Stimulated activated CD8-positive, alpha-beta memory T cell treated with anti-CD3 and anti-CD28 coated beads, Interleukin-7, amount 100 ng/mL, for 1 hour (primary cell): ENCODE measurements around the gene DNMT3L.
"Not testable (repeated sequence)": the region's sequence is repeated elsewhere in the genome, so short reads cannot be mapped to it uniquely, and the experiment has no call there.

Experiments
- DNase-seq, 2 donors: peaks; one replicate each; pipeline ENCODE4 v3.0.0-alpha.2; 2020; ENCODE audit warnings: low read depth in 2 of 2

Gene DNMT3L

DNA sequence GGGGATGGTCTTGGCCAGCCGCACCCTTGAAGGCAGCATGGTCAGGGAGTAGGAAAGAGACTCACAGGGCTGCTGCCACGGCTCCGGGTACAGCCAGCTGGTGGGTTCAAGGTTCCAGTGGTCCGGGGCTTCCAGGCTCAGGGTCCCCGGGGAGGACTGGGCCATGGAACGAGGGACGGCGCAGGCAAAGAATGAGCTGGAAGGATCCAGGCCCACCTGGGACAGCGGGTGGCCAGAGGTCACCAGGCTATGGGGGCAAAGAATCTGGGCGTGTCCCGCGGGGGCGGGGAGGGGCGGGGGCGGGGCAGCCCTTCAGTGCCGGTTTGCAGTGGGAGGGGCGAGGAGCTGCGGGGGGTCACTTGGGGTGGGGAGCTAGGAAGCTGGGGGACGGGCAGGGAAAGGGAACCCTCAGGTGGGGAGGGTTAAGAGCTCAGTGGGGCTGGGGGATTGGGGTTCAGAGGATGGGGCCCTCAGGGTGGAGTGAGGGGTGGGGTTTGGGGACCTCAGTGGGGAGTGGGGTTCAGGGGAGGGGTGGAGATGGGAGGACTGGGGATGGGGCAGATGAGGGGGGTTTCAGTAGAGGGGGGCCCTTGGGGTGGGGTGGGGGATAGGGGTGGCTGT lies at the start of gene DNMT3L:
Gene DNMT3L, minus strand, starts transcription at position 223 of the 621 bp plus-strand sequence. CDS start 638 bp downstream, outside the sequence.
- no peak for DNase-seq

DNA sequence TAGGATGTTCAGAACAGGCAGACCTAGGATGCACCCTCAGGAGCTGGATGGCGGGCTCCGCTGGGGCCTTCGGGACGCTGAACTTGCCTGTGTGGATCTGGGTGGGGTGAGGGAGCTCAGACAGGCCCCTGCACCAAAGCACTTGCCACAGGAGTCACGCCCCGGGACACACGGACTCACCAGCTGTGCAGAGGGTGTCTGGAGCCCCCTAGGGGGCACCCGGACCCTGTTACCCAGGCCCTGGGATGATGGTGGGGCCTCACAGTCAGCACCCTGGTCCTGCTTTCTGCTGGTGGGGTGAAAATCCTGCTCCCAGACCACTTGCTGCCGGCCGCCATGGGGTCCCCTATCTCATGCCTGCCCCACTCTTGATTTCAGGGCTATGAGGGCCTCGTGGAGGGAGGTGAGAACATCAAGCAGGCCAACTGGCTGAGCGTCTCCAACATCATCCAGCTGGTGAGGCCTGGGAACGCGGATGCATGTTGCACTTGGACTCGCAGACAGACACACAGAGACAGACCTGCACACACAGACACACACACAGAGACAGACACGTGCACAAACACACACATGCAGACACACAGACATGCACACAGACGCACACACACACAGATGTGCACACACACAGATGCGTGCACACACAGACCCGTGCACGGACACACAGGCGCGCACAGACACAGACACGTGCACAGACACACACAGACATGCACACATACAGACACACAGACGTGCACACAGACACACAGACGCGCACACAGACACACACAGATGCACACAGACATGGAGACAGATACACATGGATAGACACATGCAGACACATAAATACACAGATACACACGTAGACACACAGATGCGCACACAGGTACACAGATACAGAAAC lies 49.2 kb upstream of the DNMT3L start:
- DNase-seq: no peak

DNA sequence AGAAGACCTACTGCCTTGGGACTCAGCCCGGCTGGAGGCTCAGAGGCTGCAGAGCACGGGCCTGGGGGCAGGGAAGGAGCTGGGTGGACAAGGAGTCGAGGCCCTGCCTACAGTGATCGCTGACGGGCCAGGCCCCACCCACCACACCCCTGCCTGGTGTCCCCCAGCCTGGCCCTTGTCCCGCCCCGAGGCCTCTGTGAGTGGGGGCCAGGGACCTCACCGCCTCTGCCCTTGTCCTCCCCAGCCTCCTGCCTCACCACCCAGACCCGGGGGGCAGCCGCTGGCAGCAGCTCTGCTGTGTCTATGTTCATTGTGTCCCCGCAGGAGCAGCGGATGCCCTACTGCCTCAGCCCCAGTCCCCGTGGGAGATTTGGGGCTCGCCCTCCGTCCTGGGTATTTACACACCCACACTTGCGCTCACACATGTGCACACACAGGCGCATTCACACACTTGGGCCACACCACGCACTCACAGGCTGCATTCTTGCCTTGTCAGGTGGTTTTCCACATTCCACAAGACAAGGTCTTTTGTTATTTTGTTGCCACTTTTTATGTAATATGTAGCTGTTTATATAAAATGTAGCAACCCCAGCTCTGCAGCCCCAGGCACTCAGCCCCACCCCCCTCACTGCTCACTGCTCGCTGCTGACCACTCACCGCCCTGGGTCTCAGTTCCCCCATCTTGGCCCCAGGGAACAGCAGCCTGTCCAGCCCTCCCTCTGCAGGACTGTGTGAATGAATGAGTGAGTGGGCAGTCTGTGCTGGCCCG lies 45.4 kb upstream of the DNMT3L start:
- DNase-seq: no peak

DNA sequence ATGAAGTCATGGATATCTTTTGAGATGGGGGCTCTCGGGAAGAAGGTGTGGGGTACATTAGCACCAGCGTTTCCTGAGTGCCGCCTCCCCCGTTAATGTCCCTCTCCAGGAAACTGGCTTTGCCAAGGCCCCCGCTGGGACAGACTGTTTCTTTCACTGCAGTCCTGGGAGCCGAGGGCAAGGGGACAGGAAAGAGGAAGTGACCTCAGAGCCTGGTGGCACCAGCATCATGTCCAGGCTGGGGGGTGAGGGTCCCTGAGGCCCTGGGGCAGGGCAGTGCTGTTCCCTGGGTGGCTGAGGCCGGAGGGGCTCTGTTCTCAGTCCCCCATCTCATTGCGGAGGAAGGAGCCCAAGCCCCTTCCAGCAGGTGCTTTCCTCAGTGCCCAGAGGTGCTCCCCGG lies 44.0 kb upstream of the DNMT3L start:
- DNase-seq: no peak

DNA sequence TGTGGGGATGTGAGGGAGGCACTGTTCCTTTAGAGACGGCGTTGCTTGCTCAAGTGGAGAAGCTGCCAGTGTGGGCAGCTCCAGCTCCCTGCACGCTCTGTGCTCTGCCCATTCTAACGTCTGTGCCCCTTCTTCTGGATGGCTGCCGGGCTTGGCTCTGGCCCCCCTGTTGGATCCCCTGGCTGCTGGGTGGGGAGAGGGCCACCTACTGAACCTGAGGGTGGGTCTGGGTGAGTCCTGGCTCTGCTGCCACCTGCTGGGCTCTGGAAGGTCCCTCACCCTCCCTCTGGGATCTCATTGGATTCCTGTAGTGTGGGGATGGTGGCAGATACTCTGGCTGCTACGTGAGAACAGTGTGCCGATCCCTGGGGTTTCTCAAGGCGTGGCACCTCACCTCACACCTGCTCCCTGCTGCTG lies 43.2 kb upstream of the DNMT3L start:
- DNase-seq: no peak

DNA sequence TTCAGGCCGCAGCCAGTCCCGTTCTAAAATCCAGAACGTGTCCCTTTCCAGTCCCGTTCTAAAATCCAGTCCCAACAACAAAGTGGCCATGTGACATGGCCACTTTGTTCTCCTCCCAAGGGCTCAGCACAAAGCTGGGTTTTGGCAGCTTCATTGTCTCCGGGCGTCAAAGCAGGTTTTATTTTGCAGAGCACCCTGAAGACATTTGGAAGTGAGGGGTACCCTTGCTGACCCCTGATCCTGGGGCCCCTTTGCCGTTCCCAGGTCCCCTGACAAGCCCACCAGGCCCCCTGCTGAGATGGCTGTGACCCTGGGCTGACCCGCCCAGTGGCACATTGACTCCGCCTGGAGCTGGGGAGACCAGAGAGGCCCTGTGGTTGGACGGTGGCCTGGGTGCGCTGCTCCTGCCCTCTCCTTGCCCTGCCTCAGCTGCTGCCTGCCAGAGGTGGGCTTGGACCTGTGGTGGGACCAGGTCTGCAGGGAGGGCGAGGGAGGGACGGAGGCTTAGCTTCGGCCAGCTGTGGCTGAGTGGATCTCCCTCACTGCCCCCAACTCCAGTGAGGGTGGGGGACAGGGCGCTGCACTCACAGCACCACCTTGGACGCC lies 42.4 kb upstream of the DNMT3L start:
- DNase-seq: no peak

DNA sequence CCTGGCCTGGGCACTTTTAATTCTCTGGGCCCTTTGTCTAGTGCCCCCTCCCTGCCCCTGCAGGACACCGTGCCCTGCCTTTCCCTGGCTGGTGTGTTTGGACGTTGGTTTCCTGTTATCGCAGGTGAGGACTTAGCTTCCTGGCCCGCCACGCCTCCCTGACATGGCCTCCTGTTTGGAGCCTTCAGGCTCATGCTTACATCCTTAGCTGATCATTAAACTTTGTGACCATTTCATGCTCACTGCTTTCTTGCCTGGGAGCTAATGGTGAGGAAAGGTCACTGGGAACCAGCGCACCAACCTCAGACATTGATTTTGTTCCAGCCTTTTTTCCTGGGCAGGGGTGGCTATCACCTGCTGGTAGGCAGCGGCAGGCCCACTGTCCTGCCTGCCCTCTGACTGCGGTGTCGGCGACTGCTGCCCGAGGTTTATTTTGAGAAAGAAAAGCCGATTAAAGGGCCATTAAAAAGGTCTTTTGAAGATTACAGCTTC lies 41.8 kb upstream of the DNMT3L start:
- DNase-seq: no peak

DNA sequence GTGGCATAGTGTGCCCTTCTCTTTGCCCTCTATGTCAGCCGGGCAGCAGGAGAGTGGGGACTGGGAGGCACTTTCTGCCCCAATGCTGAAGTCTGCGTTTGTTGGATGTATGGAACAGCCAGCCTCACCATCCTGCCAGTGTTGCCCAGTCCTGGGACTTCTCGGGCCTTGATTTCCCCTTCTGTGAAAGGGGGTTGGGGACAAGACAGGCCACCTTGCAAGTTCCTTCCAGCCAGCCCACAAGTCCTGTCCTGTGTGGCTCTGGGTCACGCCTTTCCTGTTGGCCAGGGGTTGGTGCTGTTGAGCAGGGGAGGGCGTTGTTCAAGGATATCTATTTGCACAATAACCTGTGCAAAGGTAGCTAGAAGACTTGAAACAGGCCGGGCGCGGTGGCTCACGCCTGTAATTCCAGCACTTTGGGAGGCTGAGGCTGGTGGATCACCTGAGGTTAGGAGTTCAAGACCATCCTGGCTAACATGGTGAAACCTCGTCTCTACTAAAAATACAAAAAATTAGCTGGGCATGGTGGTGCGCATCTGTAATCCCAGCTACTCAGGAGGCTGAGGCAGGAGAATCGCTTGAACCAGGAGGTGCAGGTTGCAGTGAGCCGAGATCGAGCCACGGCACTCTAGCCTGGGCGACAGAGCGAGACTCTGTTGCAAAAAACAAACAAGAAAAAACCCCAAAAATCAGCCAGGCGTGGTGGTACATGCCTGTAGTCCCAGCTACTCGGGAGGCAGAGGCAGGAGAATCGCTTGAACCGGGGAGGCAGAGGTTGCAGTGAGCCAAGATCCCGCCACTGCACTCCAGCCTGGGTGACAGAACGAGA lies 41.1 kb upstream of the DNMT3L start:
- not testable (repeated sequence) for DNase-seq

DNA sequence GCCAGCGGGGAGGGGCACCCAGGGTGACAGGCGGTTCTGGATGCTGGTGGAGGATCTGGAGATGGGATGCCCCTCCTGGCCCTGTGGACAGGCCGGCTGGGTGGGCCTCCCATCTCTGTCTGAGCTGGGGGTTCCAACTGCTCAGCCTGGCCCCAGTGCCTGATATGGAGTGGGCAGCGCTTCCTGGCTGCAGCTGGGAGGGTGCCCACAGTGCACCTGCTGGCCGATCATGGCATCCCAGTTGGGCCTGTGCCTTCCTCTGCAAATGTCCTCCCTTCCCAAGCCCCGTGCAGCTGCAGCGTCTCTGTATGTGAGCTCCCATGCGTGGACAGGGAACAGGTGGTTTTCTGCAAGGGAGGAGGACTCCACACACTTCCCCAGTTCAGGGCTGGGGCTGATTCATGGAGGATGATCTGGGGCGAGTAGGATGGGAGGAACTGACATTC lies 40.3 kb upstream of the DNMT3L start:
- DNase-seq: no peak

DNA sequence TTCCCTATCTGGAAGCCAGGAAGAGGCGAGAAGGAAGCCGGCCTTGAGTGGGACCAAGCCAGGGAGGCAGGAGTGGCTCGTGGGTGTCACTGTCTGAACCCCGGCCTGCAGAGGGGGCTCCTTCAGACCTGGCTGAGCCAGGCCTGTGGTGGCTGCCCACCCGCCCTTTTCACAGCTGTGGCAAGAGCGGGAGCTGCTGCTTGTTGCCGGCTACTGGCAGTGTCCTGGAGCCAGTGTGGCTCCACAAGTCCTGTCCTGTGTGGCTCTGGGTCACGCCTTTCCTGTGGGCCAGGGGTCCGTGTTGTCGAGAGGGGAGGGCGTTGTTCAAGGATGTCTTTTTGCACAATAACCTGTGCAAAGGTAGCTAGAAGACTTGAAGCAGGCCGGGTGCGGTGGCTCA lies 39.4 kb upstream of the DNMT3L start:
- no peak for DNase-seq

DNA sequence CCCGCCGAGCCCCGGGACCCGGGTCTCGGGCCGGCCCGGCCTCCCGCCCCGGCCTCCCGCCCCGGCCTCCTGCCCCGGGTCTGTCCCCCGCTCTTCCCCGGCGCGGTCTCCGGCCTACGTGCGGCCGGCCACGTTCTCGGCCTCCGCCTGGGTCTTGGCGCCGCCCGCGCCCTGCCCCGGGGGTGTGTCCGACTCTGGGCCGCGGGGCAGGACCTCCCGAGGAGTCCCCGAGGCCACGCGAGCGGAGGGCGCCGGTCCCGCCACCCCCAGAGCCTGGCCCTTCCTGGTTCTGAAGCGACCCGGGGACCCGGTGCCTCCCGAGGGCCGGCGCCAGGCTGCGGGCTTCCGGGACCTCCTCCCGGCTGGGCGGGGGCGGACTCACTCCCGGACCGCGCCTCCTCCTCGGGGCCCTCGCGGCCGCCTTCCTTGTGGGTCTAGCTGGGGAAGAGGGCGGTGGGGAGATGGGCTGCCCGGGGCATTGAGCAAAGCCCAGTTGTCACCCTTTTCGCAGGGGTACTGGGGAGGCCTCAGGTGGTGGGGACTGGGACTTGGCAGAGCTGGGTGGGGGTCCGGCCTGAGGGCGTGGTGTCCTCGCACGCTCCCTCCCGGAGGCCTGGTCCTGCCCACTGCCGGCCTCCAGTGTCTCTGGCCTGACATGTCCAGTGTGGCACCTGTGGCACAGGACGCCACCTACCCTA lies 38.7 kb upstream of the DNMT3L start:
- DNase-seq: peak; percentile 25 to 38

DNA sequence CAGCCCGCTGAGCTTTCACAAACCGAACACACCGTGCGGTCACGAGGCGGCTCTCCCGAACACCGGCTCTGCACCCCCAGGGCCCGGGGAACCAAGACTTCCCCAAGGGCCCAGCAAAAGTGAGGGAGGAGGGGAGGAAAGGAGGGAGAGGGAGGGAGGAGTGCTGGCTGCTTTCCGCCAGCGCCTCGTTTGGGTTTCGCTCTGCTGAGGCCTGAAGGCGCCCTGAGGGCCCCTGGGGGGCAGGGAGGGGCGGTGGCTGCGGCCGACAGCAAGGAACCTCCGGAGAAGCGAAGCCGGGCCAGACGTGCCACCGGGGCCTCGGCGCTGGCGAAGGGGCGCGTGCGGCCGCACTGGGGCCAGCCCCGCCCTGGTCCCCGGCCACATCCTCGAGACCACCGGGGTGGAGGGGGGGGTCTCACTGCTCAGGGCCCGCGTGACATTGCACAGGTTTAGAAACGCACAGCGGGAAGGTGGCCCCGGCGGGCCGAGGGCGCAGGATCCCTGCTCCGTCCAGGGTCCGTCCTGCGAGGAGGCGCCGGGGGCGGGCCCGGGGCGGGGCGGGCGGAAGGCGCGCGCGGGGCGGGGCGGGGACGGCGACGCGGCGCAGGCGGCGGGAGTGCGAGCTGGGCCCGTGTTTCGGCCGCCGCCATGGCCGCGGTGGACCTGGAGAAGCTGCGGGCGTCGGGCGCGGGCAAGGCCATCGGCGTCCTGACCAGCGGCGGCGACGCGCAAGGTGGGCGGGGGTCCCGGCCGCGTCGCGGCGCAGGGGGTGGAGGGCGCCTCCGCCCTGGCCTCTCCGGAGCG lies 38.0 kb upstream of the DNMT3L start, which contains the start of gene PFKL:
Gene PFKL, plus strand, starts transcription at position 596 of the 804 bp plus-strand sequence. Its CDS starts 53 bp downstream, at position 649.
- peak; percentile 19 to 20 for DNase-seq

DNA sequence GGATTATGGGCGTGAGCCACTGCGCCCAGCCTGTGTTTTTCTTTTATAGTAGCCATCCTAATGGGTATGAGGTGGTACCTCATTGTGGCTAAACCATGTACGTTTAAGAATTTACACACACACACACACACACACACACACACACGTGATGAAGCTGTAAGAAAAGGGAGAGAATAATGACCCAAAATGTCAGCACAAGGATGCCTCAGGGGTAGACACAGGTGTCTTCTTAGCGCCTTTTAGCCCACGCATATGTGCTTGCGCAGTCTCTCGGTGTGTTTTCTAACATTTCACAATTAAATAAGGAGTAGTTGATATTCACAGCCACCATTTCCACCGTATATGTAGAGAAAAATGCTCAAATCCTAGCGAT lies 37.4 kb upstream of the DNMT3L start:
- no peak for DNase-seq

DNA sequence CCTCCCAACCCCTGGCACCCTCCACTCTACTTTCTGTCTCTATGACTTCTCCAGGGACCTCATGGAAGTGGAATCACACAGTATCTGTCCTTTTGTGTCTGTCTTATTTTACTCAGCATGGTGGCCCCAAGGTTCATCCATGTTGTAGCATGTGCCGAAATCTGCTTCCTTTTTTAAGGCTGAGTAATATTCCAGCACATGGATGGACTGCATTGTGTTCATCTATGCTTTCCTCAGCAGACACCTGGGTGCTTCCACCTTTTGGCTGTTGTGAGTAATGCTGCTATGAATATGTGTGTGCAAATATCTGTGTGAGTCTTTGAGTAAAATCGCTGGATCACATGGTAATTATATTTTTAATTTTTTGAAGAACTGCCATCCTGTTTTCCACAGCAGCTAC lies 36.6 kb upstream of the DNMT3L start:
- no peak for DNase-seq

DNA sequence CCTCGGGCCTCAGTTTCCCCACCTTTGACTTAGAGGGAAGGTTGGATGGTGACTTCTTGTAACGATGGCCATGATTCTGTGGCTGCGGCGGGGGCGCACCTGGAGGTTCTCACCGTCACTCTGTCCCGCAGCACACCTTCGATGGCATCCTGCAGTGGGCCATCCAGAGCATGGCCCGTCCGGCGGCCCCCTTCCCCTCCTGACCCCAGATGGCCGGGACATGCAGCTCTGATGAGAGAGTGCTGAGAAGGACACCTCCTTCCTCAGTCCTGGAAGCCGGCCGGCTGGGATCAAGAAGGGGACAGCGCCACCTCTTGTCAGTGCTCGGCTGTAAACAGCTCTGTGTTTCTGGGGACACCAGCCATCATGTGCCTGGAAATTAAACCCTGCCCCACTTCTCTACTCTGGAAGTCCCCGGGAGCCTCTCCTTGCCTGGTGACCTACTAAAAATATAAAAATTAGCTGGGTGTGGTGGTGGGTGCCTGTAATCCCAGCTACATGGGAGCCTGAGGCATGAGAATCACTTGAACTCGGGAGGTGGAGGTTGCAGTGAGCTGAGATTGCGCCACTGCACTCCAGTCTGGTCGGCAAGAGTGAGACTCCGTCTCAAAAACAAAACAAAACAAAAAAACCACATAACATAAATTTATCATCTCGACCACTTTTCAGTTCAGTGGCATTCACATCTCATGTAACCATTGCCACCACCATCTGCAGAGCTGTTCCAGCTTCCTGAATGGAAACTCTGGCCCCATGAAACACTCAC lies 36.0 kb upstream of the DNMT3L start:
- peak; percentile 40 to 56 for DNase-seq

DNA sequence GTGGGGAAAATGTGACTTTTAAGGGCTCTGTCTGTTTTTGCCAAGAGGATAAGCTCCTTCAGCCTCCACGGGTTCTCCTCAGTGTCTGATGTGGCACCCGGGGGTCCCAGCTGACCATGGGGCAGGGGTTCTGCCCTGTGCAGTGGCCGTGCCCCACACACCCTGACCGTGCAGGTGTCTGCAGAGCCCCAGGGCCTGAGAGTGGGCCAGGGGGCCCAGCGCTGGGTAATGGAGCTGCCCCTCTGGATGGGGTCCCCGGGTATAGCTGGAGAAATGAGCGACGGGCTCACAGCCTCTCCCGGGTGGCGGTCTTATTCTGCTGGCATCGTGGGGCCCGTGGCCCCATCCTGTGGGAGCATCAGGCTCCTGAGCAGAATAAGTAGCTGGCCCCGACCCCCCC lies 35.2 kb upstream of the DNMT3L start:
- no peak for DNase-seq

DNA sequence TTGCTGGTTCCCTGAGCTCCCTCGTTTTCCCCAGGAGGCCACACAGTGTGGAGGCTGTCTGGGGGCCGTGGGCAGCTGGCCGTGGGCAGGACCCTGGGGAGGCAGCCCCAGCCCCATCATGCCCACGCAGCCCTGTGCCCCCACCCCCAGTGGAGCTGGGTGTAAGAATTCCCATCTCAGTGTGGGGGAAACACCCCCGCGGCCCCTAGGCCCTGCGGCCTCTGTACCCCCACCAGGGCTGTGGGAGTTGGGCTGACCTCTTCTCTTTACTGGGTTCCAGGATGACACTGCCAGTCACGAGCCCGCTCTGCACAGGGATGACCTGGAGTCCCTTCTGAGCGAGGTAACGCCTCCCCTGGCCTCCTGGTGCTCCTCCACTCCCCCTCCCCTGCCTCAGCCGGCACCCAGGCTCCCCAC lies 34.4 kb upstream of the DNMT3L start:
- DNase-seq: no peak

DNA sequence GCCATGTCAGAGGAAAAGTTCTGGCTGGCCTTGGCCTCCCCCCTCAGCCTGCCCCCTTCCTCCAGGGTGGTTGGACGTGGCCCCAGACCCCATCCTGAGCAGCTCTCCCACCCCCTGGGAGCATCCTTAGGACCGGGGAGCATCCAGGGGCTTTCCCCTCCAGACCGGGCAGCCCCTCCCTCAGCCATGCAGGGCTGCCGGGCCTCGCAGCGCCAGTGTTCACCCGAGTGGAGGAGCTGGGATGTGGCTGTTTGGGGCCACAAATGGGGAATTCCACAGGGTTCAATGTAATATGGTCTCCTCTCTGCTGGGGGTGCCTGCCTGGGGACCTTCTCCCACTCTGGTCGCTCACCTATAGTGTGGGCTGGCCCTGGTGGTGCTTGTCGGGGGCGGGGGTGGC lies 33.9 kb upstream of the DNMT3L start:
- no peak for DNase-seq

DNA sequence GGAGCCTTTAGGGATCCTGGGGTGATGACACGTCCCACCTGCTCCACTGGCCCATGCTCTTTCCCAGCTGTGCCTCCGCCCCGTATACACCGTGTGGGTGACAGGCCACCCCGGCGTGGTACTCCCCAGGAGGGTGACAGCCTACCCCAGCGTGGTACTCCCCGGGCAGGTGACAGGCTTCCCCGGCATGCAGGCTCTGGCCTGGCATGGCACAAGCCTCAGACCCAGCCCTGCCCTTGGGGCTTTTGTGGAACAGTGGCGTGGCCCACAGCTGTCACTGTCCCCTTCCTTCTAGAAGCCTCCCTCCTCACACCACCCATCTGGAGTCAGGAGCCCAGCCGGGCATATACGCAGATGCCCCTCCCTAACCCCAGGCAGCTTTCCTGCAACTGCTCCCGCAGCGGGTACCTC lies 33.5 kb upstream of the DNMT3L start:
- DNase-seq: no peak
